Activated naive CD4-positive, alpha-beta T cell treated with Interleukin-2 at 50 U/mL for 16 hours (primary cell): ENCODE measurements around the gene AHRR.

ENCODE experiments used
- DNase-seq: peaks from one replicate; pipeline ENCODE4 v3.0.0-alpha.2; 2020

AHRR gene

DNA sequence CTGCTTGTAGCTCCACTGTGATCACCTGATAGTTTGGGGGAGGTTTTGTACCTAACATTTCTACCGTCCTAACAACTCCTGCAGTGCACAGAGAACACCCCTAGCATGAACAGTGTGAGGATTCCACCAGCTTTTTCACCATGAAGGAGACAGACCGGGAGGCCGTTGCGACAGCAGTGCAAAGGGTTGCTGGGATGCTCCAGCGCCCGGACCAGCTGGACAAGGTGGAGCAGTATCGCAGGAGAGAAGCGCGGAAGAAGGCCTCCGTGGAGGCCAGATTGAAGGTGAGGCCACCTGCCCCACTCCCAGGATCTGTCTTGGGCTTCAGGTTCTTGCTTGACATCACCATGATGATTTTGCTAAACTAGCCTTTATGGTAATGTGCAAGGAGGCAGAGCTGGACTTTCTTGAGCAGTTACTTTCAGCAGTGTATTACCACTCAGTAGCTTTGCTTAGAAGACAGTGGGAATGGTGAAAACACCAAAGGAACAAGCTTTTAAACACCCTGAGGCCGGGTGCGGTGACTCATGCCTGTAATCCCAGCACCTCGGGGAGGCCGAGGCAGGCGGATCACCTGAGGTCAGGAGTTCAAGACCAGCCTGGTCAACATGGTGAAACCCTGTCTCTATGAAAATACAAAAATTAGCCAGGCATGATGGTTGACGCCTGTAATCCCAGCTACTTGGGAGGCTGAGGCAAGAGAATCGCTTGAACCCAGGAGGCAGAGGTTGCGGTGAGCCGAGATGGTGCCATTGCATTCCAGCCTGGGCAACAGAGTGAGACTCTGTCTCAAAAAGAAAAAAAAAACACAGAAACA, 124.8 kb downstream of the AHRR start:
- no peak for DNase-seq

DNA sequence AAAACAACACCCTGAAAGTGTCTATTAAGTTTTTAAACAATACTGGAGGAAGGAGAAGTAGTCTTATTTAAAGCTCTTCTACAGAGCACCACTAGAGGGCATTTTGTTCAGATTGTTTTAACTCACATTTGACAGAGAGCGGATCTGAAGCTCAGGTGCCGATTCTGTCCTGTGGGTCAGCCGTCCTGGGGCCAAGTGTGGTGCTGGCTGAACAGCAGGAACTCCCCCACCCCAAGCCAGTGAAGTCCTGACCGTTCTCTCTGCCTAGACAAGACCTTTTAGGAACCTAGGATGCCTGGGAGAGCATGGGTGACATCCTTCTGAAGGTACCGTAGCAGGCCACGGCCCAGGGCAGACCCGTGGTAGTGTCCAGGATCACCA, 125.4 kb downstream of the AHRR start:
- DNase-seq, result no peak

DNA sequence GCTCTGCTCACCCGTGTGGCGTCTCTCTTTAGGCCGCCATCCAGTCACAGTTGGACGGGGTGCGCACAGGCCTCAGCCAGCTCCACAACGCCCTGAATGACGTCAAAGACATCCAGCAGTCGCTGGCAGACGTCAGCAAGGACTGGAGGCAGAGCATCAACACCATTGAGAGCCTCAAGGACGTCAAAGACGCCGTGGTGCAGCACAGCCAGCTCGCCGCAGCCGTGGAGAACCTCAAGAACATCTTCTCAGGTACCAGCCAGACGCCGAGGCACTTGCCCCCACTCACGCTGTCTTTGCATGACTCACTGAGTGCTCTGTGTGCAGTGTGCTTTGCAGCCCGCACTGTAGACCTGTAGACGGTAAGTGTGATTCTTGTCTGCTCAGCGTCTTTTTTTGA, 126.0 kb downstream of the AHRR start:
- no peak for DNase-seq

DNA sequence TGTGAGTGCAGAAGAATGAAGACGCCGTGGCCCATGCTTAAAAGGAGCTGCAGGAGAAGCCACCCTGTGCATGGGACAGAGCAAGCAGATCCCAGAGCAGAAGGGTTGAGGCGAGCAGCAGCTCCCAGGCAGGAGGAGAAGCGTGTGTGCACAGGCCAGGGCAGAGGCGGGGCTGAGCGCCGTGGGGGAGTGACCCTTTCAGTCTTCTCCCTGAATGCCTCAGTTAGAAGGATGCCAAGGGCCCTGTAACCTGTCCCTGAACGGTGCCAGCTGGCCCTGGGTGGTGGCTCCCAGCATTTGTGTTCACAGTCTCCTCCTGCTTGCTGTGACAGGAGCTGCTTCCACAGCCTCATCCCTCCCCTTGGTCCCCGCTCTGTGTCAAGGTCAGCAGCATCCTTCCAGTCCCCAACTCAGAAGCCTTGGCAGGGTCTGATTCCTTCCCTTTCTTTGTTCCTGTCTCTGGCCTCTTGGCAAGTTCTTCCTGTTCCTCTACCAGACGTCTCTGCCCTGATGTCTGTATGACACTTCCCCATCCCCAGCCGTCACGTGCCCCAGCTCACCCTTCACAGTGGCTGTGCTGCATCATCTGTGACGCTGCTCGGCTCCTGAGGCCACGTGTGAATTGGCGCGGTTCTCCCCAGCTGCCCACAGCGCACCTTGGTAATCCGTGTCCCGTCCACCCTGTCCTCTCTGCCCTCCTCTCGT, 126.7 kb downstream of the AHRR start:
- DNase-seq, result no peak

DNA sequence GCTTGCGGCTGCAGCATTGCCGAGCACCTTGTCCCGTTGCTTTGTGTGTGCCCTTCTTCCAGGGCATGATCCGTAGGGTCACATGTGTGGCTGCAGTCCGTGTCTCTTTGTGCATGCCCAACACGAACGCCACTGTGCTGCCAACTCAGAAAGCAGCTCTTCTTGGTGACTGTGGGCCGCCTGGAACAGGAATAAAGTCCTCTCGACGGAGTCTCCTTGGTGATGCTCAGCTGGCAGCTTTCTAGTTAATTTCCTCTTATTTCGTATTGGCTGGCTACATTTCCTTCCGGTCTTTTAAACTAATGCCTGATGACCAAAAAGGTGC, 127.2 kb downstream of the AHRR start:
- no peak for DNase-seq

DNA sequence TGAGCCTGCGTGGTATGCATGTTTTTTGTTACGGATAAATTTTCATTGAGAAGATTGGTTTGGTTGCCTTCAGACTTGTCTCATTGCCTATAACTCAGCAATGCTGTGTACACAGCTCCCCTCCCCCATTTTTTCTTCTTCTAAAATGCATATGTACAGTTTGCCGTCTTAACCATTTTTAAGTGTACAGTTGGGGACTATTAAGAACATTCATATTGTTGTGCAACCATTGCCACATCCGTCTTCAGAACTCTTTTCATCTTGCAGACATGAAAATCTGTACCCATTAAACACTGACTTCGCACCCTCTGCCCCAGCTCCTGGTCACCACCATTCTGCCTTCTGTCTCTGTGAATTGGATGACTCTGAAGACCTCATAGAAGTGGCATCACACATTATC, 127.6 kb downstream of the AHRR start:
- DNase-seq, result no peak

DNA sequence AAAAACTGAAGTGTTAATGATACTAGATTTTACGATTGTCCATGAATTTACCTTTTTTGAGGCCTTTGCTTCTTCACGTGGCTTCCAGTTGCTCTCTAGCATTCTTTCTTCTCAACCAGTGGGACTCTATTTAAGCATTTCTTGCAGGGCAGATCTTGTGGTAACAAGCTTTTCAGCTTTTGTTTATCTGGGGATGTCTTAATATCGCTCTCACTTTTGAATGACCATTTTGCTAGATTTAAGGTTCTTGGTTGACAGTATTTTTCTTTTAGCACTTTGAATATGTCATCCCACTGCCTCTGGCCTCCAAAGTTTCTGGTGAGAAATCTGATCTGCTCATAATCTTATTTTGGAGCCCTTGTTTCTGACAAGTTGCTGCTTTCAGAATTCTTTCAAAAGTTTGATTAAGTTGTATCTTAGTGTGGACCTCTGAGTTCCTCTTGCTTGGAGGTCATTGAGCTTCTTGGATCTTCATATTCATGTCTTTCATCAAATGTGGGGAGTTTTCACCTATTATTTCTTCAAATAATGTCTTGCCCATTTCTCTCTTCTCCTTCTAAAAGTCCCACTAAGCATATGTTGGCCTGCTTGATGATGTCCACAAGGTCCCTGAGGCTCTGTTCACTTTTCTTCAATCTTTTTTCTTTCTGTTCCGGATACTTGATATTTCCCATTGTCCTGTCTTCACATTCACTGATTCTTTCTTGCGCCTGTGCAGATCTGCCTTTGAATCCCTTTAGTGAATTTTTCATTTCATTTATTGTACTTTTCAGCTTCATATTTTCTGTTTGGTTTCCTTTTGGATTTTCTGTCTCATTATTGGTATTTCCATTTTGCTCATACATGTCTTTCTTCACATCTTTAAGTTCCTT, 130.3 kb downstream of the AHRR start:
- no peak for DNase-seq

DNA sequence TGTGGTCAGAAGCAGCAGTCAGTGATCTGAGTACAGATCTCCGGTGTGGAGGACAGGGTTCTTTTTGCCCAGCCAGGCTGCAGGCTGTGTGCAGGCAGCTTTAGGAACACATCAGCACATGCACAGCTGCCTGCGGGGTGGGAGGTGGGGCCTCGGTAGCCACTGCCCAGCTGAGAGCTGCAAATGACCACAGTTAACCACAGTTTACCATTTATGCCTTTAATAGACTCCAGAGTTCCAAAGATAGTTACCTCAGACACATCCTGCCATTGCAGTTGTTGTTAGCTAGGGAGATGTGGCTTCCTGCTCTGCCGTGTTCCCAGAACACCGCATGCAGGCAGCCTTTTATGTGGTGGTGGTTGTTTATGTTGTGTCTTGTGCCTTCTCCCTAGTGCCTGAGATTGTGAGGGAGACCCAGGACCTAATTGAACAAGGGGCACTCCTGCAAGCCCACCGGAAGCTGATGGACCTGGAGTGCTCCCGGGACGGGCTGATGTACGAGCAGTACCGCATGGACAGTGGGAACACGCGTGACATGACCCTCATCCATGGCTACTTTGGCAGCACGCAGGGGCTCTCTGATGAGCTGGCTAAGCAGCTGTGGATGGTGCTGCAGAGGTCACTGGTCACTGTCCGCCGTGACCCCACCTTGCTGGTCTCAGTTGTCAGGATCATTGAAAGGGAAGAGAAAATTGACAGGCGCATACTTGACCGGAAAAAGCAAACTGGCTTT, 131.6 kb downstream of the AHRR start:
- DNase-seq, result no peak

DNA sequence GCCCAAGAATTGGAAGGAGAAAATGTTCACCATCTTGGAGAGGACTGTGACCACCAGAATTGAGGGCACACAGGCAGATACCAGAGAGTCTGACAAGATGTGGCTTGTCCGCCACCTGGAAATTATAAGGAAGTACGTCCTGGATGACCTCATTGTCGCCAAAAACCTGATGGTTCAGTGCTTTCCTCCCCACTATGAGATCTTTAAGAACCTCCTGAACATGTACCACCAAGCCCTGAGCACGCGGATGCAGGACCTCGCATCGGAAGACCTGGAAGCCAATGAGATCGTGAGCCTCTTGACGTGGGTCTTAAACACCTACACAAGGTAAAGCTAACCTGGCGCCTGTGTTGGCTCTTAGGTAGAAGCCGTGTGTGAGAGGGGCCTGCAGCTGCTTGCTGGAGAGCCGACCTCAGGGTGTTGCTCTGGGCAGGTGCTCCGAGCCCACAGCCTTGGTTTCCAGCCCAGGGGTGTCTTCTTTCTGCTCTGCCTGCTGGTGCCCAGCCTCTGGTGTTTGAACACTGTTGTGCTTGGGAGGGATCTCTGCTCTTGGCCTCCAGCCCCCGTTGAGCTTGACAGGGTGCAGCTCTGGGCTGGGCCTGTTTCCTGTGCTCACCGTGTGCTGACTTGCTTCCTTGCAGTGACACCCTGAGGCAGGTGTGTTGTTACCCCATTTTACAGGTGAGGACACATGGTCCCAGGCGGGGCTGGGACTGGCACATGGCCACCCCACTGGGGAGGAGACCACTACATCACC, 132.4 kb downstream of the AHRR start:
- no peak for DNase-seq

DNA sequence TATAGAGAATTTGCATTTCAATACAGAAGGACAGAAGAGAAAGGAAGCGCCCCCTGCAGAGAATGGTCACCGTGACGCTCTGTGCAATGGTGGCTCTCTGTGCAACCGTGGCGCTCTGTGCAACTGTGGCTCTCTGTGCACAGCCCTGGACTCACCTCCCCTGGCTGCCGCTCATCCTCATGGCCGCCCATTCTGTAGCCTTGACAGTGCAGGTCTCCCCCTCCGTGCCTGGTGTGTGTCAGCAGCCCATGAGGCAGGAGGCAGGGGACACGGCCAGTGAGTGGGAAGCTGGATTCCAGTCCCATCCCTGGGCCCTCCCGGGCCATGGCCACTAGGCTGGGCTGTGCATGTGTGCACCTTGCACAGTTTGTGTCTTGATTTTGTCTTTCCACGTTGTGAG, 133.4 kb downstream of the AHRR start:
- DNase-seq, result no peak

DNA sequence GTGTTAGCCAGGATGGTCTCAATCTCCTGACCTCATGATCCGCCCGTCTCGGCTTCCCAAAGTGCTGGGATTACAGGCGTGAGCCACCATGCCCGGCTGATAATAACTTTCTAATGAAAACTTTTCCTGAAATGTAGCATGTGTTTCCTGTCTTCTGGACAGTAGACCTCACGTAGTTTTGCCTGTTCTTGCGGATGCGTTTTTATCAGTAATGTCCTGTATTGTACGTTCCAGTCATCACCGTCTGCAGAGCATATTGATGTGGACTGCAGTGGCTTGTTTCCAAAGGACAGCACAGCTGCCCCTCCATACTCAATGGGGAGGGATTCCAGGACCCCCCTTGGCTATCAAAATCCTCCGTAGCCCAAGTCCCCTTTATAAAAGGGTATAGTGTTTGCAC, 134.3 kb downstream of the AHRR start:
- no peak for DNase-seq

DNA sequence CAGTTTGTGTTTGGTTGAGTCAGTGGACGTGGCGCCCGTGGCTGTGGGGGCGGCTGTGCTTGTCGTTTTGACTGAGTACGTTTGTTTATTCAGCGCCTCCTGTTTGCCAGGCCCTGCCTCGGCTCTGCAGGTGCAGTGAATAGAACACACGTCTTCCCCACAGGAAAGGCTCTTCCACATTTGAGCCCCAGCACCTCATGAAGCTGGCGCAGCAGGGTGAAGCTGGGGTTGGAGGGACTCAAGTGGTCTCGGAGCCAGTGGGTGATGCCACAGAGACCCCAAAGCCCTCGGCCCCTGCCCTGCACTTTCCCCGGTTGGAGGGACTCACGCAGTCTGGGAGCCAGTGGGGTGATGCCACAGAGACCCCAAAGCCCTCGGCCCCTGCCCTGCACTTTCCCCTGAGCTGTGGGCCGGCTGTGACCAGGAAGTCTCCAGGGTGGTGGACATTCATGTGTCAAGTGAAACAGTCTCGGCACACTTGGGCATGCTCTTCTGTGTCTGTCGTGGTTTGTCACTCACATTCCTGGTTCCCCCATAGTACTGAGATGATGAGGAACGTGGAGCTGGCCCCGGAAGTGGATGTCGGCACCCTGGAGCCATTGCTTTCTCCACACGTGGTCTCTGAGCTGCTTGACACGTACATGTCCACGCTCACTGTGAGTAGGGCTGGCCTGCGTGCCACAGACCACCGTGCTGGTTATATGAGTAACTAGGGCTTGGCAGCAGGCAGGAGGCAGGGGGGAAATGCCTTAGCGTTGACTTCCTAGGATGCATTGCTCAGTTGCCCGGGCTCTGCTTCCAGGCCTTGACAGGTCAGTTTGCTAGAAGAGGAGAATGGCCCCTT, 135.1 kb downstream of the AHRR start:
- DNase-seq, result no peak

DNA sequence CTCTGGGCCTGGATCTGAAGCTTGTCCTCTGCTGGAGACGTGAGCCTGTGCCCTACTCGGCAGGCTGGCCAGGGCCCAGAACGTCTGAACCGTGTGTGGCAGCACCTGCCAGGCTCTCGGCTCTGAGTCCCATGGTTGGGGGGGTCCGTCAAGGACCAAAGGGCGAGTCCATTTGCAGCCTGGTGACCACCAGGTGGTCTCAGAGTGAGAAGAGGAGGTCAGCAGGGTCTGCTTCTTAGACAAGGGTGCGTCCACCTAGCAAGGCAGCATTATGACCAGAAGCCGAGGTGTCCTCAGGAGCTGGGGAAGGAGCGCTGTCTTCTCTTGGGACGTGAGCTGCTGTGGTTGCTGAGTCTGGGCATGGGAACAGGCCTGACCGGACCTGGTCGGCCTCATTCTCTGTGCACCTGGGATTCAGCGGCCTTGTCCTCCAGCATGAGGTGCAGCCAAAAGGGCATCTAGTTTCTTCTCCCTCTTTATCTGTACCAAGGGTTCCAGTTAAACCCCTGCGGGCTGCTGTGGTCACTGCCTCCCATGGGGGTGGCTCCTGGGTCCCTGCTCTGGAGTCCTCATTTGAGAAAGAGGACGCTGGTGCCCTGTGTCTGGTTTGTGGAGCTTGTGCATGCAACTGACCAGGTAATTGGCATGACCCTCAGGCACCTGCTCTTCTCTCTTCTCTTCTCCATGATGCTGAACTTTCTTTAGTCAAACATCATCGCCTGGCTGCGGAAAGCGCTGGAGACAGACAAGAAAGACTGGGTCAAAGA, 135.9 kb downstream of the AHRR start:
- DNase-seq, result no peak

DNA sequence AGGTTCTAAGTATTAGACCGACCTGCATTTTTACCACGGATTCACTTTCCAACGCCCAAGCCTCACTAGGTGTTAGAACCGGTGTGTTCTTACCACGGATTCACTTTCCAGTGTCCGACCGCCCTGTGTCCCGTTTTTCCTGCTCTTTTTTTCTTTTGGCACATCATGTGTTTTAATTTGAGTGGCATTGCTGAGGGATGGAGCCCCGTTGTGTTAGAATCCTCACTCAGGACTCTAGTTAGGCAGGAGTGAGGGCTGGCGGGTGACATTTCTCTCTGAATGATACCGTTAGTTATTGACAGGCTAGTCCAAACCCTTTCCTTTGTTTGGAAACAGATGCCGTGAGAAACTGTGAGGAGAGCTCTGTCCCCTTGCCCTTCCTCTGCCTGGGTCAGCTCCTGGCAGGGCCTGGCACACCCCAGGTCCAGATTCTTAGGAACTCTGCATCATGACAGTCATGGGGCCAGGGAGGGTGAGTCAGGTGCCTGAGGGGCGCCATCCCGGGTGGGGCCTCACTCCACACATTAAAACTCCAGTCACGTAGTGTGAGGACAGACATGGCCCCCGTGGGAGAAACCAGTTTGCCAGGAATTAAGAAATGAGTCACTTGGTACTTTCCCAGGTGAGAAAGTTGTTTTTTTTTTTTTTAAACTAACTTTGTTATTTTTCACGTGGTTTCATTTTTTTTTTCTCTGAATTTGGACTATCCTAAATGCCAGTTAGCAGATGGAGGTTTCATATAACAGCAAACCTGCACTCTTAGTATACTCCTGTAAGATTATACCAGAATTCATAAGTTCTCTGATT, 137.2 kb downstream of the AHRR start:
- peak; percentile 77 for DNase-seq

DNA sequence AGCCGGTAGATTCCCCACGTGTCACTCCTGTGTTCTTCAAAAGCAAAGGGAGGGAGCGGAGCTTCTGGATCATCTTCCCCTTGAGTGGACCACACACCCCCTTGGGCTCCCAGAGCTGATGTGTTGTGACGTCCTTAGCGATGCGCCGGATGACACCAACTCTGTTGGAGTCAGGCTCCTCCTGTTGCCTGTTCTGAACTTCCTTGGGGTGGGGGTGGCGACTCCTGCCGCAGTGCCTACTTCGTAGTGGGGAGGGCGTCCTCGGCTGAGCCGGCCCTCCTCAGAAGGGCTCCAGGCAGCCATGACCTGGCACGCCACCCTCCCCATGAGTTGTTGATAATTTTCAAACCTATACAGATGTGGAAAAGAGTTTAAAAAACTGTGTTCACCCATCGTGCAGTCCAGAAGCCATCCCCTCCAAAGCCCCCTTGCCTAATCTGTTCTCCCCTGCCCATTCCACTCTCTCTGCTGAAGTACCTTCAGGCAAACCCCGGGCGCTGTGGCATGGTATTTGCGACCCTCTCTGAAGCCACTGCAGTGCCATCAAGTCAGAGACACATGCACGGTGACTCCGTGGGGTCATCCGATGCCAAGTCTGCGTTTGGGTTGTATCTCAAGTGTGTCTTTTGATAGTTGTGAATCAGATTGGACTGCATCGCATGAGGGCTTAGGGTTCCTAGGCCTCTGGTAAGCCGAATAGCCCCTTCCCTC, 138.2 kb downstream of the AHRR start:
- no peak for DNase-seq

DNA sequence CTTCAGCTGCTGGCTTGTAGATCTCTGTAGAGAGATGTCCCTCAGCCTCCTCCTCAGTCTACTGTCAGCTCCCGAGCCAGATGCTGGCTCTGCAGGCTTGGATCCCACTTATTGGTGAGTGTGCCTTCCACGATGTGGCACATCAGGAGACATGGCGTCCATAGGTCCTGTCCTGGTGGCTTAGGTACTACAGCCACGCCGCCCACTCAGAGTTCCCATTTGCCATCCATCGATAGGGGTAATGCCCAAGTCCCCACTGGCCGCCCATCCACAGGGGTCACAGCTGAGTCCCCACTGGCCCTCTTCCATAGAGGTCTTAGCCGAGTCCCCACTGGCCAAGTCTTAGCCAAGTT, 138.7 kb downstream of the AHRR start:
- no peak for DNase-seq

DNA sequence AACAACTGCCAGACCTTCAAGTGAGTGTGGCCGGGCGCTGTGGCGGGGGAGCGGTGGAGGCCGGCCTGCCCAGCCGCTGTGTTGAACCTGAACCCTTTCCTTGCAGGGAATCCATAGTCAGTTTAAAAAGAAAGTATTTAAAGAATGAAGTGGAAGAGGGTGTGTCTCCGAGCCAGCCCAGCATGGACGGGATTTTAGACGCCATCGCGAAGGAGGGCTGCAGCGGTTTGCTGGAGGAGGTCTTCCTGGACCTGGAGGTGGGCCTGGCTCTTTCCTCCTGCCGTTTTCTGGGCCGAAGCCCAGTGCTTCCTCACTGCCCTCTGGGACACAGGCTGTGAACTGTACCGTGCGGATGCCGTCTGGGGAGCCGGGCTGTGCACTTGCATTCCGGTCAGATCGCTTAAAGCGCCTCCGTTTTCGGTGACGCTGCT, 140.6 kb downstream of the AHRR start:
- no peak for DNase-seq

DNA sequence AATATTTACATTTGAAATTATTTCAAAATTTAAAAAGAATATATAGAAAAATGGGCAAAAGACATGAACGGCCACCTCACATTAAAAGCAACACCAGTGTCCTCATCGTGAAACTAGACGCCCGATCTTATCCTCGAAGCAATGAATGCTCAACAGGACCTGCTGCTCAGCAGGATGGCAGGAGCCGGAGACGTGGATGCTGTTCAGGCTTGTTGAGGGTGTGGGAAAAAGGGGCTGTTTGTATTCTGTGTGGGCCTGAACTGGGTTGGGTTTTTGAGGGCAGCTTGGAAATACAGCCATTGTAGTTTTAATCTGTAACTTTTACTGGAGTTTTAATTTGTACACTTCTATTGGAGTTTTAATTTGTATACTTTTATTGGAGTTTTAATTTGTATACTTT, 141.8 kb downstream of the AHRR start:
- no peak for DNase-seq

DNA sequence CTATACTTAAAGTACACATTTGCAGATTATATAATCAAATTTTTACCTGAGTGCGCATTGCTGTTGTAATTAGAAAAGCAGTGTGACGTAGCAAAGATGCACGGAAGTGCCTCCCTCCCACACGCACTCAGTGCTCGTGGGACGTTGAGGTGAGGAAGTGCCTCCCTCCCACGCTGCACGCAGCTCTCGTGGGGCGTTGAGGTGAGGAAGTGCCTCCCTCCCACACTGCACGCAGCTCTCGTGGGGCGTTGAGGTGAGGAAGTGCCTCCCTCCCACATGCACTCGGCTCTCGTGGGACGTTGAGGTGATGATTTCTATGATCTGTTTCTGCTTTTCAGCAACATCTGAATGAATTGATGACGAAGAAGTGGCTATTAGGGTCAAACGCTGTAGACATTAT, 142.4 kb downstream of the AHRR start:
- DNase-seq, result peak; percentile 87
